M059J (cell line): ENCODE data around the gene BNIP3. TPM values are rescaled to one million over a fixed set of nuclear protein-coding genes. Genes with fewer than 3 reads are reported as not detected.
"Not testable (repeated sequence)": the region's sequence is repeated elsewhere in the genome, so short reads cannot be mapped to it uniquely, and the experiment has no call there.

Experiments used
- DNase-seq: peaks from one replicate; pipeline ENCODE4 v3.0.0-alpha.2; 2012; ENCODE audit warnings: low read depth
- total RNA-seq: library from RNA; depleted of rRNA; stranded (reverse); fragments of >200 nt; shearing (Covaris generic); gene quantifications from 2 replicates; pipeline ENCODE4 v1.2.3, GENCODE V29; 2014

BNIP3 gene
- total RNA-seq, 1 experiment from 2014 or later: 618 TPM

GRCh38 chr10:132002004-132002403 lies 20.3 kb upstream of the BNIP3 start:
- DNase-seq: no peak

- peak; percentile 81 for DNase-seq
Measured at GRCh38 chr10:132001238-132001972, 19.7 kb upstream of the BNIP3 start.

GRCh38 chr10:131998845-131999681 lies 17.3 kb upstream of the BNIP3 start:
- no peak for DNase-seq

GRCh38 chr10:131998050-131998844 lies 16.5 kb upstream of the BNIP3 start:
- DNase-seq: no peak

- peak; percentile 54 for DNase-seq
Measured at GRCh38 chr10:131997366-131998049, 15.8 kb upstream of the BNIP3 start.

GRCh38 chr10:131996466-131997365 lies 15.0 kb upstream of the BNIP3 start:
- DNase-seq: no peak

- DNase-seq: no peak
Measured at GRCh38 chr10:131994435-131994834, 12.7 kb upstream of the BNIP3 start.

GRCh38 chr10:131993275-131993674 lies 11.6 kb upstream of the BNIP3 start:
- DNase-seq: no peak

GRCh38 chr10:131991726-131992125 lies 10.0 kb upstream of the BNIP3 start:
- DNase-seq: no peak

- DNase-seq: not testable (repeated sequence)
Measured at GRCh38 chr10:131987786-131988185, 6.1 kb upstream of the BNIP3 start.

- not testable (repeated sequence) for DNase-seq
Measured at GRCh38 chr10:131987301-131987700, 5.6 kb upstream of the BNIP3 start.

GRCh38 chr10:131986851-131987250 lies 5.1 kb upstream of the BNIP3 start:
- not testable (repeated sequence) for DNase-seq

- peak; percentile 85 for DNase-seq
Measured at GRCh38 chr10:131983780-131984179, 2.1 kb upstream of the BNIP3 start.

GRCh38 chr10:131982796-131983195 lies 1.1 kb upstream of the BNIP3 start:
- DNase-seq: no peak

GRCh38 chr10:131982185-131982756 lies 548 bp upstream of the BNIP3 start:
- no peak for DNase-seq

GRCh38 chr10:131980761-131981428 lies 828 bp downstream of the BNIP3 start:
- DNase-seq: peak; percentile 31

- no peak for DNase-seq
Measured at GRCh38 chr10:131980321-131980720, 1.4 kb downstream of the BNIP3 start.

- peak; percentile 40 for DNase-seq
Measured at GRCh38 chr10:131979821-131980270, 1.9 kb downstream of the BNIP3 start.

GRCh38 chr10:131979336-131979735 lies 2.4 kb downstream of the BNIP3 start:
- no peak for DNase-seq
